Heart left ventricle (tissue), 16 donors: ENCODE results near the gene SARS1. TPM values are rescaled to one million over a fixed set of nuclear protein-coding genes. Genes with fewer than 3 reads are reported as not detected.
A peak's percentile ranks its signal among the peaks of the same experiment; 100 is the strongest.

Source experiments
- ATAC-seq, 4 donors: fragments of 200-7000 bp; cut with Tn5 transposase; one replicate each; pipeline ENCODE4 v1.9.1; 2020 to 2022; ENCODE audit warnings: moderate library complexity in 4 of 4, mild to moderate bottlenecking in 3 of 4, moderate number of reproducible peaks in 1 of 4
- DNase-seq, 5 donors: peaks; one replicate each; pipeline ENCODE4 v3.0.0-alpha.2; 2020
- H3K27ac ChIP-seq, 12 donors: fragments of 200-600 bp; sonication (generic) in 4 of 12; one replicate each; pipeline versions ENCODE4 v1.5.0 to v1.8.0; 2016 to 2022; ENCODE audit warnings: mild to moderate bottlenecking in 2 of 12
- H3K27me3 ChIP-seq, 9 donors: fragments of 200-600 bp; sonication (generic) in 2 of 9; one replicate each; pipeline versions ENCODE4 v1.5.1 to v1.8.0; 2016 to 2022; ENCODE audit warnings: mild to moderate bottlenecking in 3 of 9
- H3K36me3 ChIP-seq, 9 donors: fragments of 200-600 bp; sonication (generic) in 2 of 9; one replicate each; pipeline versions ENCODE4 v1.5.0 to v1.8.0; 2018 to 2022; ENCODE audit warnings: mild to moderate bottlenecking in 2 of 9
- H3K4me1 ChIP-seq, 12 donors: fragments of 200-600 bp; sonication (generic) in 4 of 12; one replicate each; pipeline versions ENCODE4 v1.5.0 to v1.8.0; 2016 to 2022; ENCODE audit warnings: mild to moderate bottlenecking in 3 of 12
- H3K4me3 ChIP-seq, 12 donors: fragments of 200-600 bp; sonication (generic) in 4 of 12; one replicate each; pipeline versions ENCODE4 v1.5.0 to v1.8.0; 2017 to 2022; ENCODE audit warnings: mild to moderate bottlenecking in 9 of 12, moderate library complexity in 4 of 12
- H3K9me3 ChIP-seq, 12 donors: fragments of 200-600 bp; sonication (generic) in 4 of 12; one replicate each; pipeline versions ENCODE4 v1.5.0 to v1.8.0; 2016 to 2022; ENCODE audit warnings: mild to moderate bottlenecking in 1 of 12
- POLR2A ChIP-seq, 2 donors: fragments of 450-650 bp; IDR thresholded peaks; one replicate each; pipeline ENCODE4 v1.6.1; 2017; ENCODE audit warnings: antibody characterized with exemption in 2 of 2, mild to moderate bottlenecking in 2 of 2, moderate library complexity in 2 of 2
- WGBS, 4 donors: extraction: QIAGEN DNeasy Blood & Tissue Kit in 2 of 4; methylation state at CpG; one replicate each; pipeline versions ENCODE4 v1.1.5 to v1.1.7; 2013 to 2018; 5-methylcytosine and 5-hydroxymethylcytosine counted together
- intact Hi-C, 10 donors: fragments of 100-400 bp; cut with DNase I; formaldehyde crosslinking; loops; one replicate each; pipeline versions ENCODE4 v1.11.1 to v1.14.2; 2022
- polyA plus RNA-seq, 2 donors: library from polyadenylated mRNA; stranded (reverse); fragments of 200-250 nt; gene quantifications; one replicate each; pipeline ENCODE4 v1.2.3, GENCODE V29; 2013
- total RNA-seq, 9 donors: library from RNA; depleted of rRNA in 2 of 9; stranded (reverse); fragments of >200 nt in 2 of 9; fragmentation: NEBNext Ultra II Directional in 3 of 9; extraction: Animal tissue kit (Norgen Biotek cat#: 25700) in 3 of 9; gene quantifications; one replicate each; pipeline versions ENCODE4 v1.1.0 to v1.2.4, GENCODE V29; 2016 to 2023
- TF ChIP-seq, protein P1 (sequence below), 12 donors: fragments of 200-600 bp; sonication (generic) in 4 of 12; IDR thresholded peaks; one replicate each; pipeline versions ENCODE4 v1.5.0 to v1.8.0; 2018 to 2022; ENCODE audit warnings: antibody characterized with exemption in 12 of 12, mild to moderate bottlenecking in 5 of 12
- donor health status: ischemic (EF 13 %, LVEDD 7.1; RV severe dilation, severe dysfunction).
- donor health status: healthy with polysubstance abuse.
- donor health status: DM: no; HTN: yes; CAD: no.
- donor health status: DM: no; HTN: no; CAD: no.
- donor health status: ischemic (EF 25% LVEDD 6.9; RV normal size, moderate dysfunction).
- donor health status: ischemic (EF 25% LVEDD 5.7; RV mildly dilated, moderate dysfunction).
- donor health status: healthy.
- donor health status: DM: yes; HTN: yes; CAD: no.
- donor health status: ischemic (EF 35%, LVEDD 5.7; RV mildly dilated, moderate dysfunction).
- donor health status: nonischemic (EF 11% LVEDD 7.7; RV severe dilation, severe dysfunction).
- donor health status: DM: yes; HTN: yes; CAD: no.
- donor health status: PGD.
- donor health status: ischemic (EF 29% LVEDD 5.4; RV normal size, mild dysfunction).
- donor health status: nonischemic (EF 23%, LVEDD 6.1; RV moderate dilation, normal function).

The SARS1 gene
- total and polyA plus RNA-seq, 11 donors = 41.1 to 179 (median 102) TPM

DNA sequence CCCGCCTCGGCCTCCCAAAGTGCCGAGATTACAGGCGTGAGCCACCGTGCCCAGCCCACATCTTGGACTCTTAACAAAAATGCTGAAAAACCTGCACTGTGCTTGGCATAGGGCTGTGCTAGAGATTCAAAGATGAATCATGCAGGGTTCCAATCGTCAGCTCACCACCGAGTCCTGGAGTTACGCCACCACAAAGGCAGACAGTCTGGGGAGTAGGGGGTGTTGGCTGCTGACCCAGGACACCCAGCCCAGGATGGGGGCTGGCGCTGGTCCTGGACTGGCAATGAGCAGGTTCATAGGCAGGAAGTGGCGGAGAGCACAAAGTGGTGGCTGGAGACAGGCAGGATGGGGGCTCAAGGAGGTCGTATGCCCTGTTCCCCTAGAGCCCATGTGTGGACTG is 53.2 kb downstream of the SARS1 start:
- 86 to 91% (median 88%) methylated on average over 10 to 11 of the region's 11 CpGs for WGBS, 4 donors
- ATAC-seq (no peak), DNase-seq (peak in 1 of 5 donors; percentile 18)
- Histone ChIP-seq H3K9me3 (no peaks in the 10 kb centered on the region), H3K4me3 (no peak overlapping the region), H3K36me3 (no peaks in the 10 kb centered on the region), H3K27ac (no peak overlapping the region), H3K4me1 (peaks cover 0 to 9% (median 0%) of the 10 kb centered on the region in 12 donors), H3K27me3 (no peaks in the 10 kb centered on the region)
- intact Hi-C loops = loop anchor here in 1 of 10 donors (10.0 kb wide), 1 partner anchor 268 kb away; the partner anchor contains the start of gene GPR61
- TF ChIP-seq POLR2A (IDR thresholded peaks at IDR 0.05) = no peak
- TF ChIP-seq, protein P1, sequence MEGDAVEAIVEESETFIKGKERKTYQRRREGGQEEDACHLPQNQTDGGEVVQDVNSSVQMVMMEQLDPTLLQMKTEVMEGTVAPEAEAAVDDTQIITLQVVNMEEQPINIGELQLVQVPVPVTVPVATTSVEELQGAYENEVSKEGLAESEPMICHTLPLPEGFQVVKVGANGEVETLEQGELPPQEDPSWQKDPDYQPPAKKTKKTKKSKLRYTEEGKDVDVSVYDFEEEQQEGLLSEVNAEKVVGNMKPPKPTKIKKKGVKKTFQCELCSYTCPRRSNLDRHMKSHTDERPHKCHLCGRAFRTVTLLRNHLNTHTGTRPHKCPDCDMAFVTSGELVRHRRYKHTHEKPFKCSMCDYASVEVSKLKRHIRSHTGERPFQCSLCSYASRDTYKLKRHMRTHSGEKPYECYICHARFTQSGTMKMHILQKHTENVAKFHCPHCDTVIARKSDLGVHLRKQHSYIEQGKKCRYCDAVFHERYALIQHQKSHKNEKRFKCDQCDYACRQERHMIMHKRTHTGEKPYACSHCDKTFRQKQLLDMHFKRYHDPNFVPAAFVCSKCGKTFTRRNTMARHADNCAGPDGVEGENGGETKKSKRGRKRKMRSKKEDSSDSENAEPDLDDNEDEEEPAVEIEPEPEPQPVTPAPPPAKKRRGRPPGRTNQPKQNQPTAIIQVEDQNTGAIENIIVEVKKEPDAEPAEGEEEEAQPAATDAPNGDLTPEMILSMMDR (IDR thresholded peaks at IDR 0.05) = no peak

DNA sequence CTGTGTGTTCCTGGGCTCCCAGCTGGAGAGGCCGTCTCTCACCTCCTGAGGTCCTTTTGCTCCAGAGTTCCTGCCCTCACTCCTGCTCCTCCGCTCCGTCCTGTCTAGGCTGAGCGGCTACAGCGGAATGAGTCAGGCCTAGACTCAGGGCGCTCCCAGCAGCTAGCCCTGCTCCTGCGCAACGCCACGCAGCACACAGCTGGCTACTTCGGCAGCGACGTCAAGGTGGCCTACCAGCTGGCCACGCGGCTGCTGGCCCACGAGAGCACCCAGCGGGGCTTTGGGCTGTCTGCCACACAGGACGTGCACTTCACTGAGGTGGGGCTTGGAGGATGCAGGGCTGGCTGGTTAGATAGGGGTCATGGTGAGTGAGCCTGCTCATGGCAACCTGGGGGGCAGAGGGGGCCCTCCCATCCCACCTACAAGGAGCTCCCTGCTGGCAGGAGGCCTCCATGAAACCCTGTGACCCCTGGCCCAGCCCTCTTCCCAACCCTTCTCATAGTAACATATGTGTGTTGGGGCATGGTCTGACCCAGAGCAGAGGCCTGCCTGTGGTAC is 54.1 kb downstream of the SARS1 start:
- H3K4me3 ChIP-seq = no peak overlapping the region
- peaks cover 0 to 9% (median 0%) of the 10 kb centered on the region in 12 donors for H3K4me1 ChIP-seq
- H3K9me3 ChIP-seq = no peaks in the 10 kb centered on the region
- ATAC-seq (no peak), DNase-seq (peak in 1 of 5 donors; percentile 13)
- H3K27me3 ChIP-seq = no peaks in the 10 kb centered on the region
- H3K36me3 ChIP-seq = no peaks in the 10 kb centered on the region
- H3K27ac ChIP-seq = no peak overlapping the region
- intact Hi-C loops = loop anchor here in 1 of 10 donors (10.0 kb wide), 1 partner anchor 267 kb away; the partner anchor contains the start of gene GPR61
- WGBS, 4 donors = 89 to 94% (median 91%) methylated on average over 5 to 17 of the region's 17 CpGs
- no peak for TF ChIP-seq POLR2A (IDR thresholded peaks at IDR 0.05)
- TF ChIP-seq, protein P1 (IDR thresholded peaks at IDR 0.05) = no peak

DNA sequence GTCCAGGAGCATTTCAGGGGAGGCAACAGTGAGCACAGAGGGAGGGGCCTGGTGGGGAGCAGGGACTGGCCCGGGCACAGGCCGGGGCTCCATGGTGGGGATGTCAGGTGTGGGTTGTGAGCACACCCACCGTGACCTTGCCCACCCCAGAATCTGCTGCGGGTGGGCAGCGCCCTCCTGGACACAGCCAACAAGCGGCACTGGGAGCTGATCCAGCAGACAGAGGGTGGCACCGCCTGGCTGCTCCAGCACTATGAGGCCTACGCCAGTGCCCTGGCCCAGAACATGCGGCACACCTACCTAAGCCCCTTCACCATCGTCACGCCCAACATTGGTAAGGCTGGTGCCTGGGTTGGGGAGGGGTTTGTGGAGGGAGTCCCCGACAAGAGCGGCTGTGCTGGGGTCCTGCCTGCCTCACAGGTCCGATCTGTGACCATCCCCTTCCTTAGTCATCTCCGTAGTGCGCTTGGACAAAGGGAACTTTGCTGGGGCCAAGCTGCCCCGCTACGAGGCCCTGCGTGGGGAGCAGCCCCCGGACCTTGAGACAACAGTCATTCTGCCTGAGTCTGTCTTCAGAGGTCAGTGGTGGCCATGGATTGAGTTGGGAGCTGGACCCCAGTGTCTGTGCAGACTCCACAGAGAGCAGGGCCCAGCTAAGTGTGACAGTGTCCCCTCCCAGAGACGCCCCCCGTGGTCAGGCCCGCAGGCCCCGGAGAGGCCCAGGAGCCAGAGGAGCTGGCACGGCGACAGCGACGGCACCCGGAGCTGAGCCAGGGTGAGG is 54.9 kb downstream of the SARS1 start:
- Histone ChIP-seq H3K27ac (no peak overlapping the region), H3K27me3 (no peaks in the 10 kb centered on the region), H3K9me3 (no peaks in the 10 kb centered on the region), H3K4me3 (no peak overlapping the region), H3K4me1 (peaks cover 0 to 6% (median 0%) of the 10 kb centered on the region in 12 donors), H3K36me3 (no peaks in the 10 kb centered on the region)
- DNase-seq (peak in 1 of 5 donors; percentile 20), ATAC-seq (no peak)
- 91 to 94% (median 94%) methylated on average over 28 to 29 of the region's 29 CpGs for WGBS, 4 donors
- TF ChIP-seq, protein P1 (IDR thresholded peaks at IDR 0.05) = no peak
- no peak for TF ChIP-seq POLR2A (IDR thresholded peaks at IDR 0.05)
- intact Hi-C loops = loop anchor here in 1 of 10 donors (10.0 kb wide), 1 partner anchor 266 kb away; the partner anchor contains the start of gene GPR61
